Cortex of kidney (tissue), 1 donor: ENCODE results near the gene SP7.
"Not testable (repeated sequence)": the region's sequence is repeated elsewhere in the genome, so short reads cannot be mapped to it uniquely, and the experiment has no call there.

Source experiments
- DNase-seq: peaks from one replicate; lab custom pipeline; 2025; lab: John Stamatoyannopoulos, UW

Gene SP7

DNA sequence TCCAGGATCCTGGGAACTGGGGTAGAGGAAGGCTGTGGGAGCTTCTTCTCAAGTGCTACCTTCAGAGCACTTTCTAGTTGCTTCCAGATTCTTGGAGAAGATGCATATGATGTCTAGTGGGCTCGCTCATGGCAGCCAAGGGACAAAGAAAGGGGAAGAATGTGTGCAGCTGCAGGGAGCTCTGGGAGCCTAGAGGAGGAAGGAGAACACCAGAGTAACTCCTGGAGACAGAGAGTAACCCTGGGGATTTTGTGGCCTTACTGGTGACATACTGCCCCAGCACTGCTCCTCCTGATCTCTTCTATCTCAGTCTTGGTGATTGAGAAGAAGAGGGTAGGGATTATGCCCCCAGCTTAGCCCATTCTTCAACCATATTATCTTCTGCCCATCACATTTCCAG is 10.3 kb upstream of the SP7 start:
- DNase-seq, result no peak

DNA sequence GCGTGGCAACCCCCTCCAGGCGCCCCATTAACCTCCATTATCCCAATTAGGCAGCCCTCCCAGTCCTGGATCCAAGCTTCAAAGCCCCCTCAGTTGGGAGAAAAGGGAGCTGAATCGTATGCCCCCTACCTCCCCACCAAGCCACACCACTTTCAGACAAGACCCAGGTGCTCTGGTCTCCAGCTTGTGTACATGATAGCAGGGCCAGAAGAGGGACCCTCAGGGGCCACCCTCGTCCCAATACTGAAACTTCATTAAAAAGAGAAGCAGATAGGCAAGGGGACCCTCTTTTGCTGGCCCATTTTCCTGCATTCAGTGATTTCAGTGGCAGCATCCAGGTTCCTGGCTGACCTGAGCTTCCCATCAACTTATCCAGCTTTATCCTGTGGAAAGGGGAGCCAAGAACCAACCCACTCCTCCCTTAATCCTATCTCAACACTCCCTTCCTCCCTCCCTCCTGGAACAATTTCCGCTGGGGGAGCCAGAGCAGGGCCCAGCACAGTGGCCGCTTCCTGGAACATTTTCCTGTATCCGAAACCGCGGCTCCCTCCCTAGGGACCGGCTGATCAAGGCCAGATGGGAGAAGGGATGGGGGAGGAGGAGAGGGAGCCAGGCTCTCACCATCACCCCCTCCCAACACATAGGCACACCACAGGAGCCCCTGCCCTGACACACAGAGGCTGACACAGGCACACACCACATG is 9.5 kb upstream of the SP7 start:
- no peak for DNase-seq

DNA sequence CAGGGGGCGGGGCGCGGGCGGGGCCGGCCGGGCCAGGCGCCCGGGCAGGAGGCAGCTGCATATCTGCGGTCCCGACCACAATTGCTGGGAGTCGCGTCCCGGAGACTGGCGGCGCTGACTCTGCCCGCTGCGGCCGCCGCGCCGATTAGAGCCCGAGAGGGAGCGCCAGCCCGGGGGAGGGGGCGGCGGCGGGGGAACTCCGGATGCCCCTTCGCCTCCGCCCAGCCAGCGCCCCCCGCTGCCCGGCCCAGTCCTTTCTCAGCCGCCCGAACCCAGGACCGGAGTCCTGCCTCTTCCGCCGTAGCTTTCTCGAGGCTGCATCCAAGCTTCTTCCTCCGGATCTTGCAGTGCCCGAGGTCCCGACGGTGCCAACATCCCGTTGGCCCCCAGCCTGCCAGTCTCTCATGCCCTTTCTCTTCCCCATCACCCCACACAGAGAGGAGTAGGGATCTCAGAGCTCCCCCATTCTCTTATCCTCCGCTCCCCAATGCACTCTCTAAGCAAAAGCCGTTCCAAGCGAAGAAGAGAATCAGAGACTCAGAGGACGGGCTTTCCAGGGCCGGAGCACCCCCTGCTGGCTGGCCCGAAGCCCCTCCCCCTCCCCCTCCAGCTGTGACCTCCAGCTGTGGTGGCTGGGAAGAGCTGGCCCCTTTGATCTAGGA is 8.8 kb upstream of the SP7 start:
- DNase-seq, result no peak

DNA sequence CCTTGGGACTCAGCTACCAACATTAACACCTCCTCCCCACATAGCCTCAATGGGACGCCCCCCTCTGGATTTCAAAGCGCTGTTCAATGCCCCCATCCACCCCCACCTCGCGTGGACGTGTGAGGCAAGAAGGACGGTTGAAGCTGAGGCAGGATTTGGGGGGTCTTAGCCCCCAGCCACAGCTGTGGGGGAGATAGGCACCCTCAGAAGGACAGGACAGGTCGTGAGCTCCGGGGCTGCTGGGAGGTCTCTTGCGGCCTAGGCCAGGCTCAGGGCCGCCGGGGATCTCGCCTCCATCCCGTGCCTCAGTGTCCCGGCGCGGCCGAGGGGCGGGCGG is 8.3 kb upstream of the SP7 start:
- no peak for DNase-seq

DNA sequence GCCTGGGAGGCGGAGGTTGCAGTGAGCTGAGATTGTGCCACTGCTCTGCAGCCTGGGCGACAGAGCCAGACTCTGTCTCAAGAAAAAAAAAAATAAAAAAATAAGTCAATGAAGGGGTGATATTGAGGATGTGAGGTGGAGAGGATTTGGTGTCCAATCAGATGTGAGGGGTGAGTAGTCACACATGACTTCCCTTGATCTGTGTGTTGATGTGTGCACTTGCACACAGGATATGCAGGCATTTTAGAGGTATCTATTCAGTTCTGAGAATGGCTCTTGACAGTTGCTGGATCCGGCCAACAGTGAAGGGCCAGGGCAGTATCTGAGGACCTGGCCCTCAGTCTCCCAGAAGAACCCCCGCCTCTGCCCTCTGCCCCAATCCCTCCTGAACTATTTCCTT is 7.8 kb upstream of the SP7 start:
- DNase-seq, result no peak

DNA sequence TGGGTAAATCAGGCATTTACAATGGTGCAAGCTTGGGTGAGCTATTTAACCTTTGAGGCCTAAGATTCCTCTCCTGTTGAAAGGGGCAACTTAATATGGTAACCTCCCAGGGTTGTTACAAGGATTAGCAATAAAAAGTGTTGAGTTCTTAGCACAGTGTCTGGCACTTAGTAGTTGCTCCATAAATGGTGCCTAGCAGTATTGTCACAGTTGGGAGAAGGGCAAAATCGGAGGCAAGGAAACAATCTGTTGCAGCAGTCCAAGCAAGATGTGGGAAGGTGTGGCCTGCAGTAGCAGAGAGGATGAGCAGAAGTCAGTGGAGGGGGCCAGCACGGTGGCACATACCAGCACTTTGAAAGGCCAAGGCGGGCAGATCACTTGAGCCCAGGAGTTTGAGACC is 7.3 kb upstream of the SP7 start:
- DNase-seq, result no peak

DNA sequence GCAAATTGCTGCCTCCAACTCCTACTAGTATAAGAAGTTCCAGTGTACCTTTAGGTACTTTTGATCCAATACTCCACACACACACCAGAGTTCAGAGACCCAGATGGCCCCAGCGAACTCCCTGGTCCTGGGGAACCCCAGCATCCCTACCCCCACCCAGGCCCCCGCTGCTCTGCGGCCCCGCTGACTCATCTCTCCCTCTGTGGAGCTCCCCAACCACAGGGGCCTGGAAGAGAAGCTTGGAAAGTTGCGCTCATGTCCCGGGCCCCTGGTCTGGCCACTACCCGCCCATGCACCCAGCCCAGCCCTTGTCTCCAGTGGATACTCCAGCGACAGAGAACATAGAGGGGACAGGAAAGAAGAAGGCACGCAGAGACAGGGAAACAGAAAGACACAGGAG is 4.2 kb upstream of the SP7 start:
- DNase-seq, result no peak

DNA sequence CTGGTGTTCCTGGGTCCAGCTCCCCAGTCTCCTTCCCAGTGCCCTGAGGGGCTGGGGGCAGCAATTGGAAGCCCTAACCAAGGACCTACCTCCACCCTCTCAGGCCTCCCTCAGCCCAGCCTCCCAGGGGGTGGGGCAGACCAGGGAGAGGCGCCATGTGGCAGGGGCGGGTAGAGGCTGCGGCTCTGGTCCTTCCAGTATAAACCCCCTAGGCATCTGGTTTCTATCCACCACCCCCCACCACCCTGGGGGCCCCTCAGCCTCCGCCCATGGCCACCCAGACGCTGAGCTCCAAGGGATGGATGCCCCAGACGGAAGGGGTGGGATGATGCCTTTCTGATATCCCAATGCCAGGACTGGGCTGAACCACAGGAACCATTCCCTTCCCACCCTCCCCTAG is 2.8 kb upstream of the SP7 start:
- no peak for DNase-seq

DNA sequence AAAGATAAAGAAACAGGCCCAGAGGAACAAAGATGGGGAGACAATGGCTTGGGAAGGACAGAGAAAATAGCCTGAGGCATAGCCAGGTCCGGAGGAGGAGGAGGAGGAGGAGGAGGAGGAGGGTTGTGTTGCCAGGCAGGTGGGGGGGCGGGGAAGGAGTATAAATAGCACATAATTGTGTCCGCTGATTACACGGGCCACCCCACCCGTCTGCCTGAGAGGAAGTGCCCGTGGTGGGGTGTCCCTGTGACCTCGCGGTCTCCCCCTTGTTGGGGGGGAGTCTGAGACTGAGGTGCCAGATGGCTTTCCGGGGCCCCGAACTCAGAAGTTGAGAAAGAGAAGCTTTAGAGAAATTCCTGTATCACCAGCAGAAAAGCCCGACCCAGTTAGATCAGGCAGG is 1.9 kb upstream of the SP7 start:
- DNase-seq, result no peak

DNA sequence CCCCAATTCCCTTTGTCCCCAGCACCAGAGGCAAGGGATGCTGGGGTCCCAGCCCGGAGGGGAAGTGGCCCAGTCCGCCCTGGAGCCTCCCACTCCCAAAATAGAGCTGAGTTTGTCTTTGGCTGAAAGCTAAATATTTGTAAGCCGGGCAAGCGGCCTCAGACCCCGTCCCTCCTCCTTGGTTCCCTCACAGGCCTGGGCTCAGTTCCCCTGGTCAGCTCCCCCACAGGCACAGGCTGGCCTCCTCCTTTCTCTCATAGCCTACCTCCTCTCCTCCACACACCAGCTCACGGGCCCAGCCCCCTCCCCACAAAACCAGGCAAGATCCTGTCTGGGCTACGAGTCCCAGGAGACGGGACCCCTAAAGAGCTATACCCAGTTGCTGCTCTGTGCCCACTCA is 1.3 kb downstream of the SP7 start:
- no peak for DNase-seq

DNA sequence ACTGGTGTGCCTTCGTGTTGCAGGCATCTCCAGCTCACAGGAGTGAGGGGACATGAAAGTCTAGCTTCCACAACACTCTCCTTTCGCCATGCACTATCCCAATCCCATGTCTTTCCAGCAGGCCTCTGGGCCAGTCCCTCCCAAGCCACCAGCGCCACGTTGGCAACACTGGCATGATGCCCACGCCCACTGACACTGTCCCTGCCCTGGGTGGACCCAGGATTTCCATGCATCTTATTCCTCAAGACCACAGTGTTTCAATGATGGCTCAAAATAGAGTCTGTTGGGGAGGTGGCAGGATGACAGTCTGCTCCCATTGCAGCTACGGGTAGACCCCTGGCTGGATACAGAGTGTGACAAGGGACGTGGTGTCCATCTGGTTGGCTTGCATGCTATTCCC is 2.3 kb downstream of the SP7 start:
- DNase-seq, result no peak

DNA sequence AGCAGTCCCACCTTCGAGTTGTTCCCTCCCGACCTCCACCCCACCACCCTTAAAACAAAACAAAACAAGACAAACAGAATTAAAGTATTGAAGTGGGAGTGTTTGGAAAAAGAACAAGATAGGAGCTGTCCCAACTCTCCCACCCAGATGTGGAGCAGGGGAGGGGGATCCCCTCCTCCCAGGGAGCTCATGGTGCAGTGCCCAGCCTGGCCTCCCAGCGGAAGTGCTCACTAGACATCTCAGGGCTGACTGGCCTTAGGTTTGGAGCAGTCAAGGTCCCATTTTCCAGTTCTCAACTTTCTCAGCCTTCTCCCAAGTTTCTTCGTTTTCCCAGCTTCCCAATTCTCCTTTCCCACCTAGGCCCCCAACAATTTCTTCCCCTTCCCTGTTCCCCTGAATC is 2.9 kb downstream of the SP7 start:
- DNase-seq, result no peak

DNA sequence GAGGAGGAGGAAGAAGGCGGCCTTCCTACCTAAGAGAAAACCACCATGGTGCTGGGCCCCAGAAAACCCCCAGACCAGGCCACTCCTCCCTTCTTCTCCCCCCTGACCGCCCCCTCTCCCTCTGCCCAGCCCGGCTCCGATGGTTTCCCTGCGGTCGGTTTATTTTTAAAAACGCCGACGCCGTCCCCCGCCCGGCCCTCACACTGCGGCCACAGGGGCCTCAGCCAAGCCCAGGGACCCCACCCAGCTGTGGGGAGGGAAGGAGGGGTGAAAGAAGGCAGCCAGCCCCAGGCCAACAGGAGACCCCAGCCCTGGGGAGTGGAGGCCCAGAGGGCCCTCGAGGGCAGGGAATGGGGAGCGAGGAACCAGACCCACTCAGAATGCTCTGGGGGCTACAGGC is 3.4 kb downstream of the SP7 start:
- no peak for DNase-seq

DNA sequence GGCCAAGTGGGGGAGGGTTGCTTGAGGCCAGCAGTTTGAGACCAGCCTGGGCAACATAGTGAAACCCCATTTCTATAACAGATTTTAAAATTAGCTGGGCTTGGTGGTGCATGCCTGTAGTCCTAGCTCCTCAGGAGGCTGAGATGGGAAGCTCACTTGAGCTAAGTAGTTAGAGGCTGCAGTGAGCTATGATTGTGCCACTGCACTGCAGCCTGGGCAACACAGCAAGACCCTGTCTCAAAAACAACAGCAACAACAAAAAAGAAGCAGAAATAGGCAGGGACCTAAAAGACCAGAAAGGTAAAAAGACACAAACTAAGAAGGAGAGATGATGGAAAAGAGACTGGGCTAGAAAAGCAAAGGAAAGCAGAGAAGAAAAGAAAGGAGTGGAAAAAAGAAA is 3.8 kb downstream of the SP7 start:
- DNase-seq, result not testable (repeated sequence)

DNA sequence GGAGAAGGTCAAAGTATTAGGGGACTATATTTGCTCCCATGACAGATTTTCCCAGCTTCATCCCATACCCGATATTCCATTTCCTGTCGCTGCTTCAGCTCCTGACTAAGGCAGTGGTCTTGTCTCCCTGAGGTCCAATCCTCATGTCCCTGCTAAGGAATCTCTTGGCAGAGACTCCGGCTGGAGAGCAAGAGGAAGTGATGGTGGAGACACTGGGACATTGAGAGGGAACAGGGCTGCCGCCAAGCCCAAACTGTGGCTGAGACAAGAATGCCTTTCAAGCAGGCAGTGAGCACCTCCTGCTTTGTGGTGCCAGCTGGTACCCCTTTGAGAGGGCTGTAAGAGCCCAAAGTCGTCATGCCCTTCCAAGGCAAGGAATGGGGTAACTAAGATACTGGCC is 5.5 kb downstream of the SP7 start:
- no peak for DNase-seq

DNA sequence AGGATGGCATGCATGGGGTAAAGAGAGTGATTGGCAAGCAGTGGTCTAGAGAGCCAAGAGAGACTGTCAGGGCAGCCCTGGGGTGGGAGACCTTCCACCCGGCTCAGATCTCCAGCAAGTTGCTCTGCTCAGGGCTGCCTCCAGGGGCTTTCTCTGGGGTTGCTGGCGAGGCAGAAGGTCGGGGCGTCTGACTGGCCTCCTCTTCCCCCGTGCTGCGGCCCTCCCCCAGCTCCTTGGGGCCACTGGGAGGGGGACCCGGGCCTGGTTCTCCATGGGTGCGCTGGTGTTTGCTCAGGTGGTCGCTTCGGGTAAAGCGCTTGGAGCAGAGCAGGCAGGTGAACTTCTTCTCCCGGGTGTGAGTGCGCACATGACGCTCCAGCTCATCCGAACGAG is 8.1 kb downstream of the SP7 start:
- DNase-seq, result no peak

DNA sequence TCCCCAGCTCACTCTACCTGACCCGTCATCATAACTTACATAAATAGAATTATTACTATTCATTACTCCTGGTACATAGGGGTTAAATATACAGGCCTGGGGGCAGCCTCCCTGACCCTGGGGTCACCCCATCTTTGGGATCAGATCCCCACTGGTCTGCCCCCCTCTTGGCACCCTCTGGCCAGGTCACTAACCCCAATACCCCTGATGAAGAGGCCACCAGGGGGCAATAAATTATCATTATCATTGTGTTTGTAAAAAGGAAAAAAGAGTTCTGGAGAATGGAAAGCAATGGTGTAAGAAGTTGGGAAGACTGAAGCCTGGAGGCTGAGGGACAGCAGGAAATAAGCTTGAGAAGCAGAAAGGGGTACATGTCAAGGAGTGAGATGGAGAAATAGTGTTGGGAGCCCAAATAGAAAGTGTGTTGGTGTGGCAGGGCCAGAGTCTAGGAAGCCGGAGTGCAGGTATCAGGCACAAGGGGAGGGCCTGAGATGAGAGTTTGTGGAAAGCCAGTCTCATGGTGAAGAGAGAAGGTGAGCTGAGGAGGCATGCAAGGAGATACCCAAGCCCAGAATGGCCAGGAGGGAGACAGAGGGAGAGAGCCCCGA is 8.6 kb downstream of the SP7 start:
- DNase-seq, result no peak

DNA sequence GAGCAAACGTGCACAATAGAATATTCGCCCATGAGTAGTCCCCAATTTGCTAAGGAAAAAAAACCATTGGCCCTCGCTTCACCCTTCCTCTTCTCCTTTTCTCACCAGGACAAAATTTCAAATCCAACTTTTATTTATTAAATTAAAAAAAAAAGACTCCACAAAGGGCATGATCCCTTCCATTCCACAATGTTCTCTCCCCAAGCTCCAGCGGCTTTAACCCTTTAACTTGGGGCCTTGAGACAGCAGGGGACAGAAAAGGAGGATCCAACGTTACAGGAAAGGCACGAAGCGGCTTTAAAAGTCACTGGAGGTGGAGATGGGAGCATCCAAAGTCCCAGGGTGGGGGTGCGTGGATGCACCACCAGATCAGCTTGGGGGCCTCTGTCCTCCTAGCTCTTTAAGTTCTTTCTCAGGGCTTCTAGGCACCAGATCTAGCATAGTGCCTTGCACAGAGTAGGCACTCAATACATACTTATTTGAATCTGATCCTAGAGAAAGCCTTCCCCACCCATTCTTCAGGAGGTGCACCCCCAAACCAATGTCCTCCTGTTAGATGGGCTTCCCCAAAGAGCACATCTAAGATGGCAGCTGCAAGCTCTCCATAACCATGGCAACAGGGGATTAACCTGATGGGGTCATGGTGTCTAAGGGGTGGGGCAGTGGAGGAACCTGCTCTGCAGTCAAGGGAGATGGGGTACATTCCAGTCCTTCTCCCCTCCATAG is 9.5 kb downstream of the SP7 start:
- DNase-seq, result no peak

DNA sequence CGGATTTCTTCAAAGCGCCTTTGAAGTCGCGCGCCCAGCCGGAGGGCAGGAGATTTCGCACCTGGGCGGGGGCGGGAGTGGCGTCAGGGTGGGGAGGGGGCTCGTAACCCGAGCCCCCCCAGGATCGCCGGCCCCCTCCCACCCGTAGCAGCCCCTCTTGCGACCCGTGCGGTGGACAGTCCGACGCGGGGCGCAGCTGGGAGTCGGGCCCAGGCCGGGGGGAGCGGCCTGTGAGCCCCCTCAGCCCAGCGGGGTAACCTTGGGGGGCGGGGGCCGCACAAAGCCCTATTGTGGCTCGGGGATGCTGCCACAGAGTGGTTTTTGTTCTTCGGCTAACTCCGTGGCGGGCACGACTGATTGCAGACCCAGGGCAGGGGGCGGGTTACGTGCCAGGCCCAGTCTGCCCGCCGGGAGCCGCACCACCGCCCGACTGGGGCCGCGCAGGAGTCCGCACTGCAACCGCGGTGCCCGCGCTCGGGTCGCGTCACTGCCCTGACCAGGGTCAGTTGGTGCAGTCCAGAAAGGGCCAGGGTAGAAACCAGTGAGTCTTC is 10.6 kb downstream of the SP7 start:
- DNase-seq, result no peak

DNA sequence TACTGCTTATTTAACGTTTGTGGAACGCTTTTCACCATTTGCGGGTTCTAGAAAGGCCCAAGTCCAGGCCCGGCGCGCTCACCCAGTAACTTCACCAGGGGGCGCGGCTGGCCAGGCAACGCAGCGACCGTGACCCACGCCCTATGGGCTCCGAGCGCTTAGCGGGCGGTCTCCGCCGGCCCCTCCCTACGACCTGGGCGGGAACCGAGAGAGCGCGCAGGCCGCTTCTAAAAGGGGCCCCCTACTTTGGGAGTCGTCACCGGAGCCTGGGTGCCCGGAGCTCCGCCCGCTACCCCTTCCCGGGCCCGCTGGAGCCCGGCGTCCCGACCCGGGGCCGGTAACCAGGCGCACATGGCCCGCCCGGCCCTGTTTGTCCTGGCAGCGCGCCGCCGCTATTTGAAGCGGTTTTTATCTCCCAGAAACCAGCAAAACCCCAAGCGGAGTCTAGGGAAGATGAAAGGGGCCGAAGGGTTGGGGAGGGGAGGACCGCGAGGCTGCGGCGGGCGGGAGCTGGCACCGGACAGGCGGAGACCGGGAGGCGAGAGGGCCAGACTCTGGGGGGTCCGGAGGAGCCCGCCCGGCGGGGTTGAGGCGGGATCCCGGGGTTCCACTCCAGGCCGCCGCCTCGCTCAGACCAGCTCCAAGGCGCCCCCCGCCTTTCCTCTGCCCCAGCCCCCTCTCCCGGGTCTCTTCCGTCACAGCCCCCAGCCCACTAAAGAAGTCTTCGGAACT is 11.2 kb downstream of the SP7 start:
- no peak for DNase-seq

DNA sequence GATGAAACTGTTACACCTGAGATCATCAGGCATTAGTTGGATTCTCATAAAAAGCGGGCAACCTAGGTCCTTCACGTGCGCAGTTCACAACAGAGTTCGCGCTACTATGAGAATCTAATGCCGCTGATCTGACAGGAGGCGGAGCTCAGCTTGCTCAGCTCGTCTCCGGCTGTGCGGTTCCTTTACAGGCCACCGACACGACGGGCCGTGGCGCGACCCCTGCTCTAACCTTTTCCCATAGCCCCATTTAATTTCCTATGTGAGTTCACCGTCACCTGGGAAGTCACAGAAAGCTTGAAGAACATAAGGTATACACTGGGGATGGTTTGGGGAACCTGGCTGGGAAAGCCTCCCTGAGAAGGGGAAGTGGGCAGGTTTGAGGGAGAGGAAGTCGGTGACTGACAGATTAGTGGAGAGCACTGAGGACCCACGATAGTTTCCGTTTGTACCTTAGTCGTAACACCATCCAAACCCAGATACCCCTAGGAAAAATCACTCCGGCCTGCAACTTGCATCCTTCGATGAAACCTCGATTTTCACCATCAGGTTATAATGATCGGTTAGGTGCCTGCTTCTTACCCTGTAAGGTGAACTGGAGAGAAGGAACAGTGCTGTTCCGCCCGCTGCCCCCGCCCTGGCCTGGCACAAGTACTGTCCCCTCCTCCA is 11.9 kb downstream of the SP7 start:
- DNase-seq, result no peak
